GM18511 (cell line): ENCODE results near the gene ESPNL.

Experiments
- ATAC-seq: cut with Tn5 transposase; IDR thresholded peaks from one replicate; pipeline ENCODE4 v1.9.1; 2021; ENCODE audit warnings: mild to moderate bottlenecking, moderate library complexity; ENCODE audit not compliant: unreplicated experiment

The ESPNL gene

DNA sequence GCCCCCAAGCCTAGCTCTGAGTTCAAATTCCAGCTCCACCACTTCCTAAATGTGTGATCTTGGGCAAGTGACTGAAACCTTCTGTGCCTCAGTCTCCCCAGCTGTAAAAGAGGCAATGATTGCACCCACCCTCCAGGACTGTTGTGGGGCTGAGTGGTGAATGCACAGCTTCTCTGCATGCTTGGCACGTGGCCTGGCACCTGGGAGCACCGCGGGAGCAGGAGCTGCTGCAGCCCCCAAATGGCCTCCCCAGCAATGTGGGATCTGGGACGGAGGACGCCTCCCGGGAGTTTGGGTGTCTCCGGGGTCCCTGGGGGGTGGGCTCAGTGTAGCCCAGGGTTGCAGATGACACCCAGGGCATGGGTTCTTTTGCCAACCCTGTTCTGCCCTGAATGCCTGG is 39.9 kb downstream of the ESPNL start:
- no peak for ATAC-seq

DNA sequence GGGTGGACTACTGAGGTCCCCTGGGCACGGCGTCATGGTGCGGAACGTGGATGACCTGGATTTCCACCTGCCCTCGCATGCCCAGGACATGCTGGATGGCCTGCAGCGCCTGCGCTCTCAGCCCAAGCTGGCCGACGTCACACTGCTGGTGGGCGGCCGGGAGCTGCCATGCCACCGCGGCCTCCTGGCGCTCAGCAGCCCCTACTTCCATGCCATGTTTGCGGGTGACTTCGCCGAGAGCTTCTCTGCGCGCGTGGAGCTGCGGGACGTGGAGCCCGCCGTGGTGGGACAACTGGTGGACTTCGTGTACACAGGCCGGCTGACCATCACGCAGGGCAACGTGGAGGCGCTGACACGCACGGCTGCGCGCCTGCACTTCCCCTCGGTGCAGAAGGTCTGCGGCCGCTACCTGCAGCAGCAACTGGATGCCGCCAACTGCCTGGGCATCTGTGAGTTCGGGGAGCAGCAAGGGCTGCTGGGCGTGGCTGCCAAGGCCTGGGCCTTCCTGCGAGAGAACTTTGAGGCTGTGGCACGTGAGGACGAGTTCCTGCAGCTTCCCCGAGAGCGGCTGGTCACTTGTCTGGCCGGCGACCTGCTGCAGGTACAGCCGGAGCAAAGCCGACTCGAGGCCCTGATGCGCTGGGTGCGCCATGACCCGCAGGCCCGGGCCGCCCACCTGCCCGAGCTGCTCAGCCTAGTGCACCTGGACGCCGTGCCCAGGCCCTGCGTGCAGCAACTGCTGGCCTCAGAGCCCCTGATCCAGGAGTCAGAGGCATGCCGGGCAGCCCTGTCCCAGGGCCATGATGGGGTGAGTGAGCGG is 40.8 kb downstream of the ESPNL start:
- no peak for ATAC-seq

DNA sequence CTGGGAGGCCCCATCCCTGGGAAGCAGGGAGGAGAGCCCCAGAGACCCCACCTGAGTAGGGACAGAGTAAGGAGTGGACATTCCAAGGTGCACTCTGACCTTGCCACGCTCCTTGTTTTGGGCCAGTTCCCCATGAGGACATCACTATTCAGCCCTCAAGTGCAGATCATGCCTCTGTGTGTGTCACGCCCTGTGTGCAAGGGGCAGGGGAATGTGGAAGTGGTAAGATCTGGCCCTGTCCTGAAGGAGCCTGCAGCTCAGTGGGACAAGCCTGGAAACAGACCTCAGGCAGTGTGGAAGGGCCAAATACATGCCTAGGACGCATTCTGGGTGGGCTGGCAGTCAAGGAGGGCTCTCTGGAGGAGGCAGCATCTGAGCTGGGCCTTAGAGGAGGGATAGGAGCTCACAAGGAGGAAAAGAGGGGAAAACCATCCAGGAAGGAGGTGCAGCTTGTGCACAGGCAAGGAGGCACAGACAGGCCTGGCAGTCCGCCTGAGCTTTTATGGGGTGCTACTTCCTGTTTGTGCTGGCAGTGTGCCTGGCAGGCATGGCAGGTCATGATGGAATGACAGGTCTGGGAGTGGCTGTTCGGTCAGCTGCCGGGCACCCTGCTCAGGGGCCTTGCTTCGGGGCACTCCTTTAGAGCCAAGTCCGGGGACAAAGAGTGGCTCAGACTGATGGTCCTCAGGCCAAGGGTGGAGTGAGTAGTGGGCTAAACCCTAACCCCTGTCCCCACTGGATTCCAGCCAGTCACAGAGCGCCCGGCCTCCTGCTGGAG is 41.6 kb downstream of the ESPNL start:
- no peak for ATAC-seq

DNA sequence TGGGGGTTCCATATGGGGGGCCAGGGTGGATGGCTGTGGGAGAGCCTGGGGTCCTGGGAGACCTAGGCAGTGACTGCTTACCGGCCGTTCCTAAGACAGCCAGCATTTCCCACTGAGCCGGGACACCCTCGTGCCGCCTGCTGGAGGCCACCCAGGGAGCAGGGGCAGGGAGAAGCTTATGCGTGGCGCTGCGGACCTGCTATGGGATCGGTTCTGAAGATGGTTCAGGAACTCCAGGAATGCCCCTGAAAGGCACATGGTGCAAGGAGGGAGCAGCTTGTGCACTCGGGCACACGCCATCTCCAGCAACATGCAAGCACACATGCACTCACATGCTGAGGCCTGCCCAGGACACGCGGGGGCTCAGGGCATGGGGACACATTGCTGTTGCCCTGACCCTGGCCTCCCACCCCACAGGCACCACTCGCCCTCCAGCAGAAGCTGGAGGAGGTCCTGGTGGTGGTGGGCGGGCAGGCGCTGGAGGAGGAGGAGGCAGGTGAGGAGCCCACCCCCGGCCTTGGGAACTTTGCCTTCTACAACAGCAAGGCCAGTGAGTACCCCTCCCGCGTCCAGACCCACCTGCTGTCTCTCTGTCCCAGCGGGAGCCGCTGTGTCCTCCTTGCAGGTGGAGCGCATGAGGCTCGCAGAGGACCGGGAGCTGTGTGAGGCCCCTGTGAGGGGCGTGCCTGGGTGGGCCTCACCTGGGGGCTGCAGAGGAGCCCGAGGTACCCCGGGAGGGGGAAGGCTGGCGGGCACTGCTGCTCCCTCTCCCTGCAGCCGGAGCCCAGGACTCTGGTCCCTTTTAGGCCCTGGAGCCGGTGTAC is 42.5 kb downstream of the ESPNL start:
- no peak for ATAC-seq

DNA sequence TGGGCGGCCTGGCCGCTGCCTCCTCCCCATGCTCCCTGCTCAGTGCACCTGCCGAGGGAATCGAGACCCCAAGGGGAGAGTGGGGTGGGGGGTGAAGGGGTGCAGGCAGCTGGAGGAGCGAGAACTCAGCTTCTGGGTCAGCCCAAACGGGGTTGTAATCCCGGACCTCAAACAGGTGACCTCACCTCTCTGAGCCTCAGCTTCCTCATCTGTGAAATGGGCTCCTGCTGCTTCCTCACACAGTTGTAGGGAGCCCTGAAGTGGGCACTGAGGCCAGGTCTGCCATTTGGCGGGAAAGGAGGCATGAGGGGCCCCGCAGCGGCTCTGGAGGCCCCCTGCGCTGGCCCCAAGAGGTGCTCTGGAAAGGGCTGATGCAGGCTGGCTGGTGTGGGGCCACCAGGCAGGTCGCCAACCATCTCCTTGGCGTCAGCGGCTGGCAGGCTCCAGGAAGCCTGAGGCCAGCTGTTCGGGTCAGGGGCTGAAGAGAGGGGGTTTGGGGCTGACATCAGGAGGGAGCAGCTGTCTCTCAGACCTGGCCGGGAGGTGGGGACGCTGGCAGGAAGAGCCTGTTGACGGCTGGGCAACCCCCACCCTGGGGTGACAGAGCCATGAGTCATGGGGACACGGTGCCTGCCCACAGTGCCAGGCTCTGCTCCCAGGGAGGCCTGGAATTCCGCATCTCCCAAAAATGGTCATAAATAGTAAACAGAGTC is 43.3 kb downstream of the ESPNL start:
- ATAC-seq, result no peak

DNA sequence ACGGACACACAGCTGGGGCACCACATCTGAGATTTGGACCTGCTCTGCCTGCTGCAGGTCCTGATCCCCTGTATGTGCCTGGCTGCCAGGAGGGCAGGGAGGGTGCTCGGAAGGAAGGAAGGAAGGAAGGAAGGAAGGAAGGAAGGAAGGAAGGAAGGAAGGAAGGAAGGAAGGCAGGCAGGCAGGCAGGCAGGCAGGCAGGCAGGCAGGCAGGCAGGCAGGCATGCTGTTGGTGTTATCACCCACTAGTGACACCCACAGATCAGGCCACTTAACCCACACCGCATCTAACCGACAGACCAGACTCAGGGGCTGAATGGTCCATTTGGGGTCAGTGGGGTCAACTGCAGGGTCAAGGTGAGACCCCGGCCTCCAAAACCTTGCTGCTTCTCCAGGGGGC is 44.1 kb downstream of the ESPNL start:
- no peak for ATAC-seq

DNA sequence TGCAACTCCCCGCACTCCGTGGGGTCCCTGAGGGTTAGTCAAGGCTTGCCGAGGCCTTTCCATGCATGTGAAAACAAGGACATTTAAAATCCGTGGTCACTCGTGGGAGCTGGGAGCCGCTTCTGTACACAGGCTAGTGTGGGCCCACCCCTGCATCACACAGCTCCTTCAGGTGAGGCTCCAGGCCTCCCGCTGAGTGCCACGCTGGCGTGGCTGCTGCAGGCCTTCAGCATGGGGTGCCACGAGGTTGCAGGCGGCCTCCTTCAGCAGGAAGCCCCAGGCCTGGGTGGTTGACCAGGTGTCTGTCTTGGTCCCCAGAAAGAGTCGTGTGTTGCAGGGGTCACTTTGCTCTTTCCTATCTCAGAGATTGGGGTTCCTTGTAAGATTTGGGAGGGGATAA is 44.9 kb downstream of the ESPNL start:
- ATAC-seq, result no peak

DNA sequence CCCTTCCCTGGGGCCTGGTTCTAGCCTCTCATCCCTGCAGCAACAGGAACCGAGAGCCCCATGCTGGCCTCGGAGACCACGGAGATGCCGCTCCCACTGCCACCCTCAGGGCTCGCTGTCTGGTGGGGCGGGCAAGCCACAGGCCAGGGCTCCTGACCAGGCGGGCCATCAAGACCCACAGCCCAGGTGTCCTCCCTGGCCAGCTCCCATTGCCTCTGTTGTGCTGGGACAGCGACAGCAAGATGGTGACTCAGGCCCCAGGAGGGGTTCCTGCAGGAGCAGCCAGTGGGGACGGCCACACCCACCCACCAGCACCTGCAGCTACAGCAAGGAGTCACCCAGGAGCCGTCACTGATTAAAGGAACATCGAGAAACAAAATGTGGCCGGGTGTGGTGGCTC is 45.7 kb downstream of the ESPNL start:
- ATAC-seq, result no peak

DNA sequence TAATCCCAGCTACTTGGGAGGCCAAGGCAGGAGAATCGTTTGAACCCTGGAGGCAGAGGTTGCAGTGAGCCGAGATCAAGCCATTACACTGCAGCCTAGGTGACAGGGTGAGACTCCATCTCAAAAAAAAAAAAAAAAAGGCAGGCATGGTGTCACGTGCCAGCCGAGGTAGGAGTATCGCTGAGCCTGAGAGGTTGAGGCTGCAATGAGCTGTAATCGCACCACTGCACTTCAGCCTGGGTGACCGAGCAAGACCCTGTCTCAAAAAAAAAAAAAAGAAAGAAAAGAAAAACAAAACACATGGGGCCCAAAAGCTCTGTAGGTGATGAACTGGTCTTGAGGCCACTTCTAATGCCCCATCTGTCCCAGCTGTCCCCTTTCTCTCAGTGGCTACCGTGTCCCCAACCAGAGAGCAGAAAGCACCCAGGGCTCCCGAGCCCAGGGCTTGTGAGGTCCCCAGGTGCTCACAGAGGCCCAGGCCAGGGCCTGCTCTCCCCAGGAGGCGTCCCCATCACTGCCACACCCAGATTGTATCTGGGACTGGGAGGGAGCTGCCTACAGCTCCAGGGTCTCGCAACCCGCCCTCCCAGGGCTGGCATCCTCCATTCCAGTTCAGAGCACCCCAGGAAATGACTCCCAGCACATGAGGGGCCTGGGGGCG is 46.9 kb downstream of the ESPNL start:
- no peak for ATAC-seq

DNA sequence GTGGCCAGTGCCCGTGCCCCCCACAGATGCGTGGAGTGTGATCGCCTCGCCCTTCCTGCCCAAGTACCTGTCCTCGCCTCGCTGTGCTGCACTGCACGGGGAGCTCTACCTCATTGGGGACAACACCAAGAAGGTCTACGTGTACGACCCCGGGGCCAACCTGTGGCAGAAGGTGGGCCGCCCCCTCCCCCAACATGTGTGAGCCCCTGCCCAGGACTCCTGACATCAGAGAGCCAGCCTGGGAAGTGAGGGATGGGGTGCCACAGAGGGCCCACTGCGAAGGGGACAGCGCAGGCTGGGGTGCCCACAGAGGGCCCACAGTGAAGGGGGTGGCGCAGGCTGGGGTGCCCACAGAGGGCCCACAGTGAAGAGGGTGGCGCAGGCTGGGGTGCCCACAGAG is 48.8 kb downstream of the ESPNL start:
- ATAC-seq, result no peak

DNA sequence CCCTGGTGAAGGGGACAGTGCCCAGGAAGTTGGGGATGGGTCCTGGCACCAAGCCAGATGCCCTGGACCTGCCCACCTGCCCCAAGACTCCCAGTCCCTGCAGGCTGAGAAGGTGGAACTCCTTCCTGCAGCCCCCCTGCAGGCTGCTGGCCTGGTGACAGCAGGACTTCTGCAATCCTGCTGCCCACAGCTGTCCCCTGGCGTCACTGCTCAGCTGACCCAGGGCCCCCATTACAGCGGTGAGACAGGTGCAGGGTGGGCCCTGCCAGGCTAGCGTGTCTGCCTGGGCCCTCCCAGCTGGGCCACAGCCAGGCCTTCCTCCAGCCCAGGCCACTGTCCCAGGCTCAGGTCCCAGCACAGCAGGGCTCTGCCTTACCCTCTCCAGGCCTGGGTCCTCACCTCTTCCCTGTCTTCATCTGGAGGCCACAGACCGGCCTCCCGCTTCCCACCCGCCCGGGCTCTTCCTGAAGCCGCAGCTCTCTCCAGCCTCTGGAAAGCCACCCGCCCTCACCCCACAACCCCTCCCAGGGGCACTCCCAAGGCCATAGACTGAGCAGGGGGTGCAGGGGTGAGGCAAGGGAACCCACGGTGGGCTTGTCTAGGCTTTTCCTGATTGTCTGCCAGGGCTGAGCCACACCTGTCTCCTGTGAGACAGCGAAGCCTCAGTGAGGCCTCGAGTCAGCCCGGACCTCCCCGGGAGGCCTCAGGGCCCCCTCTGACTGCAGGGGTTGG is 49.9 kb downstream of the ESPNL start:
- no peak for ATAC-seq

DNA sequence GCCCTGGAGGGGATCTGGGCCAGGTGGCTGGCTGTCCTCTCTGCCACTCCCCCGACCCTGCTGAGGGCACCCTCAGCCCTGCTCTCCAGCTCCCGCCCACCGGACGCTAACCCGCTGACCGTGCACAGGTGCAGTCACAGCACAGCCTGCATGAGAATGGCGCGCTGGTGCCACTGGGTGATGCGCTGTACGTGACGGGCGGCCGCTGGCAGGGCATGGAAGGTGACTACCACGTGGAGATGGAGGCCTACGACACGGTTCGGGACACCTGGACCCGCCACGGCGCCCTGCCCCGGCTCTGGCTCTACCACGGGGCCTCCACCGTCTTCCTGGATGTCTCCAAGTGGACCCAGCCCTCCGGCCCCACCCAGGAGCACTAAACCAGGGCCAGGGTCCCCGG is 50.5 kb downstream of the ESPNL start:
- no peak for ATAC-seq

DNA sequence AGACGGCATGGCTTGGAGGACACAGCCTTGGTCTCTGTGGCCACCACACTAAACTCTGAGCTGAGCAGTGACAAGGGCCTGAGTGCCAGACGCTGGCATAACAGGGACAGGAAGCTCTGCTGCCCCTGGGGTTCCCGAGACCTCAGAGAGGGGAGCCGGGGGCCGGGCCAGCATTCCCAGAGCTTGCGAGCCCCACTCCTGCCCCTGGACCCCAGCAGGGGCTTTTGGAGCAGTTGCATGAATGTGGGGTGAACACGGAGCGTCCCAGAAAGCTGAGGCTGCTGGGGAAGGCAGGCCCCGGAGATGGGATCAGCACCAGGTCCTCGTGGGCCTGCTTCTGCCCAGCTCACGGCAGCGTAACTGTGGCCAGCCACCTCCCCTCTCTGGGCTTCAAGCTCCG is 51.1 kb downstream of the ESPNL start:
- ATAC-seq, result no peak

DNA sequence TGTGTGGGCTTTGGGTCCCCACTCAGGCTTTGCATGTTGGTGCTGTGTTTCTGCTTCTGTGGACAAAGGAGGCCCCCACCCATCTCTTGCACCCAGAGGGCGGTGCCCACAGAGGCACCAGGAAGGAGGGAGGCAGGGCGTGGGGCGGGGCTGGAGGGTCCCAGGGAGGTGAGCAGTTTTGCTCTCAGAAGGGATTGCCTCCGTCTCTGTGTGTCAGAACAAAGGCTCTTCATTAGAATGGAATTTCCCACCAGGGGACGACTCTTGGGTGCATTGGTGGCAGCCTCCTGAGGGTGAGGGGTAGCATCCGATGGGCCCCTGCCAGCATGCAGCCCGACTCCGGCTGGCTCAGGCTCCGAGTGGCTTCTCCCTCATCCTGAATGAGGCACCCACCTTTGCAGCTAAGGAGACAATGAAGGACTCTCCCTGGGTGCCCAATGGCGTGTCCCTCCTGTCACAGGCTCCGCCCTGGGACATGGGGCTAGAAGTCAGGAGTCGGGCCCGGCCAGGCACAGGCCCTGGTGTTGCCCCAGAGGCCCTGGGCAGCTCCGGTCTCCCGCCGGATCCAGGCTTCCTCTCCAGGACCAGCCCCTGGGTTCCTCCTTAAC is 51.6 kb downstream of the ESPNL start:
- ATAC-seq, result no peak

DNA sequence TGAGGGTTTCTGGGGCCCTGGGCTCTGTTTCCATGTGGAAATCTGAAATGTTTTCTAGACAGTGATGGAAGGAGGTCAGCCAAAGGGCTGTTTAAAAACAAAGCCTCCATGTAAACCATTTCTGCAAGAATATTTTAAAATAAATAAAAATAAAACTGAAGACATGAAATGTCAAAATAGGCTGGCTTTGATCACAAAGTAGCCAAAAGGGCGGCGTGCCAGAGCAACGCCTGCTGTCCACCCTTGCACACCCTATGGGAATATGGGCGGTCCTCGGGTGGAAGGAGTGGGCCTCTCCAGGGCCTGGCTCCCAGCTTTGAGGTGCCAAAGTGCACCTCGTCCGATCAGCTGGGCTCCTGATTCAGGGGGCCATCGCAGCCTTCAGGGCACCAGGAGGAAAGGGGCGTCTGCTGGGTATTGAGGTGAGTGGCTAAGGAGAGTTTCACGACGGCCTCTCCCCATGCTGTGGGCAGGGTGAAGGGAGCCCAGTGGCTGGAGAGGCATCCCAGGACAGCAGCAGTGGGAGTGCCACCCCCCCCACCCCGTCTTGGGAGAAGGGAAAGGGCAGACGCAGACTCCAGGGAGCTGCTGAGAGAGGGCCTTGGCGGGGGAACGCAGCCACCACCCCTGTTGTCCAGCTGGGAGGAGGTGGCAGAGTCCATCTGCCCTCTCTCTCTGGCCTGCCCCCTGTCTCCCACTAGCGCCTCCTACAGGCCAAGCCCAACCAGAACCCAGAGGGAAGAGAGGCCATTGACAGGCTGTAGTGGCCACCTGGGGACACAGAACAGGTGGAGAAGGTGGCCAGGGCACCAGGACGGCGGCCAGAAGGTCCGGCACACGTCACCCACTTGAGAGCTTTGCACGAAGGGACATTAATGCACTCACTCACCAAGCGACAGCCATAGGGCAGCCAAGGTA is 52.9 kb downstream of the ESPNL start:
- ATAC-seq, result no peak

DNA sequence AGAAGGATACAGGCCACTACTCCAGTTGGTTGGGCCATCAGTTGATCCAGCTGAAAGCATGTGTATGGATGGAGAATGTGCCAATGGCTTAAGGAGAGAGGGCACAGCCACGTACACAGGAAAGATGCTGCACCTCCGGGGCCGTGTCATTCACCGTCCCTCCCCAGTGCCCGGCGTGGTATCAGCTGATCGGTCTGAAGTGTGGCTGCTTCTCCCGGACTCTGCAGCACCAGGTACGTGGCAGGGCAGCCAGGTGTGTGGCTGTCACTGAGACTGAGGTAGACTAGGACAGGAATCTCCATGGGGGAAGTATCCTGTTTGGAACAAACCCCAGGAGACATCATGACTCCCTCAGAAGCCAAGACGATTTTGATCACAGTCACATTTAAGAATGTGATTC is 54.4 kb downstream of the ESPNL start:
- ATAC-seq, result no peak

DNA sequence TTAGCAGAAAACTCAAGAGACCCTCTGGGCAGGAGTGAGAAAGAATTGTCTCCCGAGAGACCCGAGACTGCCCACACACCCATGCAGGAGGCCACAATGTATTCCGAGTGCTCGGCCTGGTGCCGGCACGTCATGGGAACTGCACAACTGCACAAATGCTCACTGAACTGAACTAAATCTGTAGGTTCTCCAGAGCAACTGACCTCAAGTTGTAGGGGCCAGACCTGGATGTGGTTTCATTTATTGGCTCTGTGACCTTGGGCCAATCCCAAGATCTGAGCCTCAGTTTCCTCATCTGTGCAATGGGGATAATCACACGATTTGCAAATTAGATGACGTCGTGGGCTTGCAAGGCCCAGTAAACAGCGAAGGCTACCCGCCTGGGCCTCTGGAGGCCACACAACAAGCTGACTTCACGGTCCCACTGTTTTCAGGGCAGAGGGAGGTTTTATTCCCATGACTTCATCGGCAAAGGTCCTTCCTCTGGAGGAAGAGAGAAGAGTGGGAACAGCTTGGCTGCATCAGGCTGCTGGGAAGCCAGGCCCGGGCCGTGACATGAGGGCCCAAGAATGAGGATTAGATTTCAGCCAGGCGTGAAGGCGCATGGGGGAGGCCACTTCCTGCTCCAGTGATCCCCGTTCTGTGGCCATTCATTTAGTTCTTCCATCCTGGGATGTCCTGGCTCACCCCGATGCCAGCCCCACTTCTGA is 55.1 kb downstream of the ESPNL start:
- no peak for ATAC-seq
